ENCODE measurements around the gene AGPAT4.

Gene AGPAT4

DNA sequence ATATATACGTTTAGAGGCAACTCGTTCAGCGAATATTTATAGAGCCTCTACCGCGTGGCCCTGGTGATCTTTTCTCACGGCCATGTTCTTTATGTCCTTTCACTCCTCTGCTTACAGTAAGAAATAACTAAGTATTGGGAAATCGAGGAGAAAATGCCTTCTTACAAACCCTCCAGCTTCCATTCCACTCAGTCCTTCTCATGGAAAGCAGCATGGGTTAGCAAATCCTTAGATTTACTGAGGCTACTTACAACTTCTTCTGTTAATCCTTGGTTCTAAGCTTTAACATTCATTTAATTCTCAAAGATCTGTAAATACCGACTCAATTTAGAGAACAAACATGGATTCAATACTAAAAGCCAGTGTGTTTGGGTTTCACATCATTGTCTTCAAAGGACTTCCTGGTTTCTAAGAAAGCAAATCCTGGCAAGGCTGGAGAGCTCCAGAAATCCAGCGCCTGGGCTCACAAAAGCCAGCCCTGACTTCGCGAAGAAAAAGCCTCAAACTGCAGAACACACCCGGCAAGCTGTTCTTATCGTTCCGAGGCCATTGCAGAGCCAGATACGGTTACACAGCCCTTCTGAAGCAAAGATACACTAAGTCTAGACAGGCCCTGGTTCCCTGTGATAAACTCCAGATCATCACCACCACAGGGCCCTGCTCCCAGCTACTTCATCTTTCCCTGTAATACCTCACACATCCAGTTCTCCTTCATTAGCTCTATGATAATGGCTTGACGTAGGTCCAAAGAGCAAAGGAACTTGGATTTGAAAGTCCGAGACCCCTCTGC is 19.2 kb downstream of the AGPAT4 start:
- DNase-seq = no peak

DNA sequence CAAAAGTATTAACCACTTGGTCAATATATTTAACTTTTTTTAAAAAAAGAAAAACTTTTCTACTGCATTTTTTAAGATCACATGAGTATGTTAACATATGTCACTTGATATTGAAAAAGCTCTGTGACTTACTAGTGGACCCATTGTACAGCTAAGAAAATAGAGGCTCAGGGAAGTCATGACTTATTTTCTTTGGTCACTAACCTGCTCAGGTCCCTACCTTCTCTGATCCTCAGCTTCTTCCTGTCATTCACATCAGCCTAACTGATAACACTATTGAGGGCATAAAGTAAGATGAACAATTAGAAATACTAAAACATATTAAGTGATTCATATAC is 19.8 kb downstream of the AGPAT4 start:
- DNase-seq = no peak

DNA sequence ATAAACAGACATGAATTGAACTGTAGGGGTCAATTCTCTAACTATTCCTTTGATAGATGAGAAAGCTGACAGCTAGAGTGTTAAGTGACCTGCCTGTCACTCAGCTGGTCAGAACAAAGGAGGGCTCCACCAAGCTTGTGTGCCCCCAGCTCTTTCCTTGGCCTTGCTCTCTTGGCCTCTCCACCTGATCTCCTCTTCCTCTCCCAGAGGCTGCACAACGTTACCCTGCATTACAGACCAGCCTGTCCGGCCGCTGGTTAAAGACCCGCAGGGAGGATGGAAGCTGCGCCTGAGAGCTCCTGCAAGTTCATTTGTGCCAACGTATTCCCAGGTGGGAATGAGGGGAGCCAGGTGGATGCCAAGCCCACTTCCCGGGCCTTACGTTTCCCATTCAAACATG is 22.5 kb downstream of the AGPAT4 start:
- DNase-seq = no peak

DNA sequence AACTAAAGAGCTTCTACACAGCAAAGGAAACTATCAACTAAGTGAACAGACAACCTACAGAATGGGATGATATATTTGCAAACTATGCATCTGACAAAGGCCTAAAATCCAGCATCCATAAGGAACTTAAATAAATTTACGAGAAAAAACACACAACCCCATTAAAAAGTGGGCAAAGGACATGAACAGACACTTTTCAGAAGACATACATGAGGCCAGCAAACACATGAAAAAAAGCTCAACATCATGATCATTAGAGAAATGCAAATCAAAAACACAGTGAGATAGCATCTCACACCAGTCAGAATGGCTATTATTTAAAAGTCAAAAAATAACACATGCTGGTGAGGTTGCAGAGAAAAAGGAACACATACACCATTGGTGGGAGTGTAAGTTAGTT is 24.5 kb downstream of the AGPAT4 start:
- no peak for DNase-seq

DNA sequence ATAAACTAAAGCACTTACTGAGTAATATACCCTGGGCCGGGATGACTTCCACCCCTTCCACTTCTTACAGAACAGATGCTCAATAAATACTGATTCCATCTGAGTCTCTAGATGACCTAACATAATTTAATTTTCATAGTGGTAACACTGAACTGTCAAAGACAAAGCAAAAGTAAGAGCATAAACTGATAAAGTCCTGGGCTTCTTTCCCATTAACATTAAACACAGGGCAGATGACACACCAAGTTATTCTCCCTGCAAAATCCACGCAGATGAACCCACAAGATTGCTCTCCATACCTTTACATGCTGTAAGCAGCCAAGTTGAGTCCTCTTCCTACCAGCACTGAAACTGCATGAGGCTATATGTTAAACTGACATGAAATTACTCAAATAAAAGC is 27.1 kb downstream of the AGPAT4 start:
- no peak for DNase-seq

DNA sequence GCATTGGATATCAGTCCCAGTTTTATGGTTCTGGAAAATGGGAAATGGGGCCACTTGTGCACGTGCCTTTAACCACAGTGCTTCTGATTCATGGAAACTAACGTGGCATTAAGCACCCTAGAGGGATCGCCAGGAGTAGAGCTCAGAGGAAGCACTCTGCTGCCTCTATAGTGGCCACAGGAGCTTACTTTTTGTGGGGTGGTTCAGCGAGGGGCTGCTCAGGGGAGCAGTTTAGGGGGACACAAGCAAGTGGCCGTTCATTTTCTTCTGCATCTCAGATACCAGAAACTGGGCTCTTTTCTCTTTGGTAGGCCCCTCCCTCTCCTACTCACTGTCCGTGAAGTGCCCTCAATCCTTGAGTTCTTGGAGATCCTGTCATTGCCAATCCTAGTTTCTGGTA is 28.5 kb downstream of the AGPAT4 start:
- DNase-seq = no peak

DNA sequence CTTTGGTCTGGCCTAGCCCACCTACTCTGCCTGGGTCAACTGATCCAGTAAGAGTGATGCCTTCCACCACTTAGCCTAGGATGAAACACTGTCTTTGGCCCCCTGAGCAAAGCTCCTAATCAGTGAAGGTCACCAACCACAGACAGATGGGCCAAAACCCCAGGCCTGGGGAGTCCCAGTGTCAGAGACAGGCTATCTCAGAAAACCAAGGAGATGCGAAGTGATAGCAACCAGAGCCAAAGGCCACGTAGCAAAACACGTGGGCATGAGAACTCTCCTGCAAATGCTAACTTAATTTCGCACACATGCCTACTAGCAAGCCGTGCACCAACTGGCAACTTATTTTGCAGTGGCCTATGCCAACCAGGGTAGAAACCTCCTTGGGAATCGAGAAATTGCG is 29.1 kb downstream of the AGPAT4 start:
- no peak for DNase-seq

DNA sequence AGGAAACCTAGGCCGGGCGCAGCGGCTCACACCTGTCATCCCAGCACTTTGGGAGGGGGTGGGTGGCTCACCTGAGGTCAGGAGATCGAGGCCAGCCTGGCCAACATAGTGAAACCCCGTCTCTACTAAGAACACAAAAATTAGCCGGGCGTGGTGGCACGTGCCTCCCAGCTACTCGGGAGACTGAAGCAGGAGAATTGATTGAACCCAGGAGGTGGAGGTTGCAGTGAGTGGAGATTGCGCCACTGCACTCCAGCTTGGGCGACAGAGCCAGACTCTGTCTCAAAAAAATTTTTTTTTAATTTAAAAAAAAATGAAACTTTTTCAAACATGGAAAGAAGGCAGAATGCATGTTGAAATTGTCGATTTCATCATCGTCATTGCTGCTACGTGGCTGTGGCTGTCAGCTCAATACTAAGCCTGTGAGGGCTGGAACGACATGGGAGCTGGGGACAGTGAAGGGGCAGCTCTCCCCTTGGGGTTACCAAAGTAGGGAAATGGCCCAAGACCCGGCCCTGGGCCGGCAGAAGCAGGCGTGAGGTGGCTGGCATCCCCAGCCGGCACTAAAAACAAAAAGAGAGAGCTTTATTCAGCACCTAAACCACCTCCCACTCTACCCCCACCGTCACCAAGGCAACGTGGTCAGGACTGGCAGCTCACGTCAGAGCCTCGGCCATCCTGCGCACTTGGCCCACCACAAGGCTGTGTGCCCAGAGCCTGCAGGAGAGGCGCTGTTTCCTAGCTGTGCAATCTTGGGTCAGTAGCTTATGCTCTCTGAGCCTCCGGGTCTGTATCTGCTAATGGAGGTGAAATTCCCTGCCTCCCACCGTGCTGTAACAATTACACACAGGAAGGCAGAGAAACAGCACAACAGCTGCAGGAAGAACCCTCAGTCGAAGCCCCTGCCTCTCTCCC is 30.8 kb downstream of the AGPAT4 start:
- DNase-seq = no peak

DNA sequence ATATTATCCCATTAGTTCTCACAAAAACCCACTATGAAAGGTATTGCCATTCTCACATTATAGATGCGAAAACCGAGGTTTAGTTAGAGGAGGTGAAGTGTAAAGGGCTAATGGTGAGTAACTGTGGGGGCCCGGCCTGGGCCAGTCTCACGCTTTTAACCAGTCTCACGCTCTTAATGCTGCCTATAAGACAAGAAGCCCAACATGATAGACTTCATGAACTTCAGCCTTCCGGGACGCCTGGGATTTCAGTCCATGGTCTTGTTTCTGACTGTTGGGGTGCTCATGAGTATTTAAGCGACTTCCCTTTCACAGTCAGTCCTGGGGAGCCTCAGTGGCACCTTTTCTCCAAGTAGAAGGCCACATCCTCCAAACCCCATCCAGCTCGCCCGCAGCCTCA is 31.7 kb downstream of the AGPAT4 start:
- no peak for DNase-seq

DNA sequence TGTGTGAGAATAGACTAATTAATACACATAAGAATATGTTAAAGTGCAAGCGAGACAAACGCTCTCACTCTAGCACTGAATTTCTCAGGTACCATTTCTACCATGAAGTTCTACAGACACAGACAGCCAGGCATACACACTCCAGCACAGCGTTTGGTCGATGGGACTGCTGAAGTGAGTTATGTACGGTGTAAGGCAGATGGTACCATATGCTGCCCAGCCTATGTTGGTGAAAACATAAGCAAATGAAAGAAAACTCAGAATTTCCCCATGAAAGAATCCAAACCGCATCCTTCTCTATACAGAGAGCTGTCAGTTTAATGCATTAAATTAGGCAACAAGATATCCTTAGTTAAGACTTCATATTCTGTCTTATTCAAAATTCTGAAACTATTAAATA is 34.9 kb downstream of the AGPAT4 start:
- no peak for DNase-seq

DNA sequence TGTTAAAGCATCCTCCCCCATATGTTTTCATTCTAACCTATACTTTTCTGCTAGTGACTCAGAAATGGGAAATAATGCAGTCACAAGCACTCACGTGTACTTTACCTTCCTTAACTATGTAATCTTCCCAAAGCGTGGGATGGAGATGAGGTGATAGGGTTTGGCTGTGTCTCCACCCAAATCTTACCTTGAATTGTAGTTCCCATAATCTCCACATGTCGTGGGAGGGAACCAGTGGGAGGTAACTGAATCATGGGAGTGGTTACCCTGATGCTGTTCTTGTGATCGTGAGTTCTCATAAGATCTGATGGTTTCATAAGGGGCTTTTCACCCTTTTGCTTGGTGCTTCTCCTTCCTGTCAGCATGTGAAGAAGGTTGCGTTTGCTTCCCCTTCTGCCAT is 35.4 kb downstream of the AGPAT4 start:
- DNase-seq = no peak

DNA sequence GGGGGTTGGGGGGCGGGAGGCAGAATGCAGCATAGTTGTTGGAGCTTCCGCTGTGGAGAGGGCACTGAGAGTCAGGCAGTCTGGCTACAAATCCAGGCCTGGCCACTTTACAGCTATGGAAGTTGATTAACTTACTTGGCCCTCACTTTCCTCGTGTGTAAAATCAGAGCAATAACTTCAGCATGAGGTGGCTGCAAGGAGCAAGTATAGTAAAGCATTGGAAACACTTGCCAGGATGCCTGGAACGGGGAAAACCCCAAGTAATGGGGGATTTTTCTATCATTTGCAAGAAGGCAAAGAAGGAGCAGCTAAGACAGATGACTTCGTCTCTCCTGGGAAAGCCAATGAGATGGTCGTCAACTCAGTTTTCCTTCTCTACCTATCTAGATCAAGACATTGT is 35.8 kb downstream of the AGPAT4 start:
- DNase-seq = no peak

DNA sequence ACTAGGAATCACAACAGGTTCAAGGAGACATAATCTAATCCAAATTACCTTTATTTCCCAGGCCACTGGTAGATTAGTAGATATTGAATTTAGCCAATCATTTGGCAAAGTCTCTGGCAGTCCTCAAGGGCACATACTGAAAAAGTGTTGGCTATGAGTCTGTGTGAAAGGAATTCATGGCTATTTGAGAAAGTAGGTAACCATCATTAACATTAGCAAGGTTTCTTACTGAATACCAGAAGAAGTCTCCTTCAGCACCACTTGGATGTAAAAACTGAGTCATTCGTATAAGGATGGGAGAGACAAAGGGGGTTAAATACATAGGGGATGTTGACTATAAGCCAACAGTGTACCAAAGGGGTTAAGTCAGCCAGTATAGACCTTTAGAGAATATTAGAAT is 36.7 kb downstream of the AGPAT4 start:
- no peak for DNase-seq

DNA sequence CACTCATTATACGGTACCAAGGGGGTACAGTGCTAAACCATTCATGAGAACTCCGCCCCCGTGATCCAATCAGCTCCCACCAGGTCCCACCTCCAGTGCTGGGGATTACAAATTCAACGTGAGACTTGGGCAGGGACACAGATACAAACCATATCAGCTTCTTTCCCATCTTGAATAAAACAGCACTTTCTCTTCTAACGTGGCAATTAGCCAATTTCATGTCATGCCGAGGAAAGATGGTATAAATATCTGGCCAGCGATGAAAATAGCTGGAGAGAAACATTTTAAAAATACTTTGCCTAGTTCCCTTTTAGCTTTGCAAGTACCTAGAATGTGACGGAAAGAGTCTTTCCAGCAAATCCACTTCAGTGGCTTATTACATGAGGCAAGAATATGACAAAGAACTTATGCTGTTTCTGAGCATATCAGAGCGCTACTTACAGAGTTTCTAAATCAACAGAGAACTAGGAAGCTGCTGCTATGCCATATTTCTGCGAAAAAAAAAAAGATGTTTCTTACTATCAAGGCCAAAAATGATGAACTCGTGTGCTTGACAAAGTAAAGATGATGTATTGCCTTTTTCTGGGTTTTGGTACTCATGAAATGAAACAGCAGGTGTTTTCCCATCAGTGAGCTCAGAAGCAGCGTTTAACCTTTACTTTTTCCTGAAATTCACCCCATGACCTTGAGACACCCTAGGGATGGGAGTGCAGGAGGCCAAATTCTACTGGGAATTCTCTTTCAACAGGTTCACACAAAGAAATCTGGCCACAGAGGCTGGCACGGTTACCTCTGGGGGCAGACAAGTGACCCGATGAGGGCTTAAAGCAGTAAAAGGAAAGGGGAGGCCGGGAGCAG is 37.9 kb downstream of the AGPAT4 start:
- no peak for DNase-seq

DNA sequence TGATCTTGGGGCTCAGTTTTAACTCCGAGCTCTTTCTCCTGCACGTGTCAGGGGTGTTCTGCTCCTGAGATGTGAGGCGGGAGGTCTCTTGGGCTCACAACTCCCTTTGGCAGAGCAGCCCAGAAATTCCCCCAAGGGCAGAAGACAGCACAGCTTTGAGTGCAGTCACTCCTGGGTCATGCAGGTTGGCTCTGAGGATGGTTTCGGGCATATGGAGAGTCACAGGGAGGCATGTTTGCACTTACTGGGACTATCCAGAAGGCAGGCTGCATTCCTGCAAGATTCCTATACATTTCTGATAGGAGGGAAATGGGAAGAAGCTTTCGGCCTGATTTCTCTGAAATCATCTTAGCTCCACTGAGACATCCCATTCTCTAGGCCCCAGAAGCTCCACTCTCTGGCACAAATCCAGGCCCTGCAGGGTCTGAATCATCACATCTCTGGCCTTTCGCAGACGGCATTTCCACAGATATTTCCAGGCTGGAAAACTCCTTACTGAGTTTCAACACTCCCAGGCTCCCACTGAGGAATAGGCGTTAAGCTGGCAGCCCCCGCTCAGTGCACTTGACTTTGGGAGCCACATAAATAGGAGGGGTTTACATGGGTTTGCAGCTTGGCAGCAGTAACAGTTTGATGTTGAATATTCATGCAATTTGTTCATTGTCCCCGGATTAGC is 39.7 kb downstream of the AGPAT4 start:
- no peak for DNase-seq

DNA sequence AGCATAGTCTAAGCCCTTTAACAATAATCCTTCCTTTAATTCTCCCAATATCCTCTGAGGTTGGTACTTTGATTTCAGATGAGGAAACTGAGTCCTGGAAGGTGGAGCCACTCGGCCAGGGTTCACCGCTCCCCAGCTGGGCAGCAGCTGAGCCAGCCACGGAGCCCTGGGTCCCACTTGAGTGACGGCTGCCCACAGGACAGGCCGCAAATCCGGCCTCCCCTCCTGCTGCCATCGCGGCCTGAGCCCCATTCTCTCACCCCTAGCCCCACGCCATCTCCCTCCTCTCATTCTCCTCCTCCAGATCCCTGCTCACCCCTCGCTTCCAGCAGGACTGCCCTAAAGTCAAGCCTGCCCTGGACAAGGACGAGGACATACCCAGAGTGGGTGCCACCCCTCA is 41.4 kb downstream of the AGPAT4 start:
- no peak for DNase-seq

DNA sequence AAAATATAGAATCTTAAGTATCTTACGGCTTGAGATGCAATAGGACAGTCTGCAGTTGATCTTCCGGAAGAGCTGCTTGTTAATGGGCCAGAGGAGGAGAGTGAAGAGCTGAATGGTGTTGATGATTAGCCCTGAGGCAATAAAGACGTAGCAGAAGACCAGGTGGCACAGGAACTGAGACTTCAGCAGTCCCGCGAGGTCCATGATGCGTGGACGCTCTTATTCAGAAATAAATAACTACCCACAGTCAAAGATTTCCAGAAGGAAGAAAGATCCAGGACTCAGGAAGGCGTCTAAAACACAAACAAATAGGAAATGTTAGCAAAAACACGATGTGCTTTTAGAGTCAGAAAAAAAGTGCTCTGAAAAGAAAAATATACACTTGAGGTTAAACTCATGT is 41.9 kb downstream of the AGPAT4 start:
- DNase-seq = no peak

DNA sequence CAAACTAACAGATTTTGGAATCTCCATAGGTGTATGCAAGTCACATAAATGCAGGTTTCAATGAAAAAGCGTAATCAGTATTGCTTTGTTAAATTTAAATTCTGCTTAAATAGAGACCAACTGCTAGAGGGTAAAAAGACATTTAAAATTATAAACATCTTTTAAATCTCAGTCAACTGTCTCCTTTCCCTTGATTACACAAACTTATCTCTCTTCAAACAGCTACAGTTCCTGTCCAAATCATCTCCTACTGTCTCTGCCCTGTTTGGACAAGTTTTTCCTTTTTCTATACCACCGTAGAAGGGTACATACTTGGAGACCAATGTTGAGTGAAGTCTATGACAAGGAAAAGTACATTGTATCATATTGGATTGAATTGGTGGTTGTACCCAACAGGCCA is 43.5 kb downstream of the AGPAT4 start:
- no peak for DNase-seq

DNA sequence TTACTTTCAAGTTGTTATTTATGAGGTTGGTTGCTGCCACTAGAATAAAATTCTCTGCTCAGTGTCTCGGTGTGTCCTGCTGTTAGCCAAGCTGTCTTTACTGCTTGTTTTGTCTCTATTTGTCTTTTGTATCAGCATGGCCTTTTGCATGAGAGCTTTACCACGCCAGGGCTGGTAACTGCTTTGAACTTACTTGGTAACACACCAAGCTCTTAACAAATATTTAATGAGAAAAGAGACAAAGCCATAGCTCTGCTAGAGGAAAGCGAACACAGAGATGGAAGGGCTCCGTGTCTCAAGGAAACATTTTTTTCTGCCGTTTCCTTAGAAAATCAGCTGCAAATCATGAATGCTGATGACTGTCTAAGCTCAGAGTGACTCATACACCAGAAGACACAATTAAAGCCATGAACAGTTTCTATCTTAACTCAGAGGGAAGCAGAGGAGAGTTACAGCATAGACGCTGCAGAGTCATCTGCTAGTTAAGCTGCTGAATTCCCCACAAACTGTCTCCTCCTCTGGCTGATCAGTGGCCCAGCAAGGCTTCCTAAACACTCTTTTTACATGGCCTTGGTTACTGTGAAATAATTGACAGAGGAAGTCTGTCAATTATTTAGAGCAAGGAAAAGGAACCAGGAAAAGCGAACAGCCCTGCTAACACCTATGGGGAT is 44.8 kb downstream of the AGPAT4 start:
- DNase-seq = no peak

DNA sequence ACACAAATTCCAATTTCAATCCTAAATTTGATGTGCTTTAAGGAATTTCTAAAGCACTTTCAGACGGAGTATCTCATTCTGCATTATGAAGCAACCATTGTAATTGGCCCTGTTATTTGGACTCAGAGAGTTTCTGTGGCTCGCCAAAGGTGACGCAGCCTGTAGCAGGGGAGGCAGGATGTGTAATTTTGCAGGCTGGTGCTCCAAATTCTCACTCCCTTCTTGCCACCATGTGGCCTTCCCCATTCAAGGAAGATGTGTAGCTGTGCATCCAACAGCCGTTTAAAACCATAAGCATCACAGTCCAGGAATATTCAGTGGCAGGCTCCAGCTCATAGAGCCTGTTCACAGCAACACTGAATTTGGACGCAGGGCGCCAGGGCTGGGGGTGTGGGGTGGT is 45.8 kb downstream of the AGPAT4 start:
- DNase-seq = no peak

DNA sequence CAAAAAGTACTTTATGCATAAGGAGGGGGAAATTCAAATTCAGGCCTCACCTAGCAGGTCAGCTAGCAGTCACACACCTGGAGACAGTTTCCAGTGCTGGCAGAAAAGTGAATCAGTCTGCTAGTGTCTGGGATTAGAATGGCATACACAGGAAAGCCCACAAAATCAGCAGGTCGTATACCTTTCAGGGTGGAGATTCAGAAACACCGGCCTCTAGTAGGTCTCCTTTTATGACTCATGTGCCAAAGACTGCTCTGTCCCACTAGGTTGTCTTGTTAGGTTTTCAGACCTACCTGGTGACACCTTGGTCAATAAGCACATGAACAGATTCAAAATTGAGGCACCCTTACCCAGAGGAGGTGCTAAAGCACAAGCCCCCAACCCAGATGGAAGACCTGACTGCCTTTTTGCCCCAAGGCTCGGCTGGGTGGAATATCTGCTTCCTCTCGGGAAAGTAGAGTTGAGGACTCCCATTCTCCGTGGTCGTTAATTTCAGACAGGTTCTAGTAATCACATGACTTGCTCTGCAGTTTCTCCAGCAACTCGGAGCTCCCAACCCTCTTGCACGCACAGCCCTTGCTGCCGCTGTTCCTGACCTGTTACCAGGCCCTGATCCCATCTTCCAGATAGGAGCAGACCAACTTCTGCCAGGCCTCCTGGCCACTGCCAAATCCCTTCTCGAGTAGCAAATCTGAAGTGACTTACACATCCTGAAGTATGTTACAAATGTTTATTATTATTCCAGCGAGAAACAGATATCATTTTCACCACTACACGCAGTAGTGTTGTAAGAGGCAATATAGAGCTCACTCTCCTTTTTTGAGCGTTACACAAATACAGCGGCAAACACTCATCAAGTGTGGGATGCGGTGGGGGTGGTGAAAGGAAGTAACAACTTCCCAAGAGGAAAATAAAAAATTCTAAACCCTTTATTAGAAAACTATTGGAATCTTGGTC is 46.6 kb downstream of the AGPAT4 start:
- no peak for DNase-seq
